T-helper 17 cell (primary cell): ENCODE measurements around the gene CXCL17. TPM values are rescaled to one million over a fixed set of nuclear protein-coding genes. Genes with fewer than 3 reads are reported as not detected.

Experiments
- ATAC-seq: fragments of 150-1000 bp; cut with Tn5 transposase; 2 replicates; pipeline ENCODE4 v1.10.0; 2021; ENCODE audit warnings: mild to moderate bottlenecking, moderate library complexity
- DNase-seq, 3 donors: peaks; one replicate each; pipeline versions ENCODE4 v3.0.0 to v3.0.0-alpha.2; 2020 to 2021
- H3K9me3 ChIP-seq: one replicate; pipeline ENCODE4 v1.7.0; 2013; ENCODE audit warnings: low read length, mild to moderate bottlenecking; ENCODE audit not compliant: control insufficient read depth, poor library complexity, severe bottlenecking
- H3K27ac Mint-ChIP-seq: one replicate; pipeline ENCODE4 v1.8.0; 2022; ENCODE audit warnings: mild to moderate bottlenecking, moderate library complexity, mixed read lengths
- H3K27me3 Mint-ChIP-seq: one replicate; pipeline ENCODE4 v1.8.0; 2022; ENCODE audit warnings: mixed read lengths
- H3K36me3 Mint-ChIP-seq: one replicate; pipeline ENCODE4 v1.8.0; 2022; ENCODE audit warnings: low read depth, mixed read lengths
- H3K4me1 Mint-ChIP-seq: one replicate; pipeline ENCODE4 v1.8.0; 2022; ENCODE audit warnings: mild to moderate bottlenecking, mixed read lengths
- H3K4me3 Mint-ChIP-seq: one replicate; pipeline ENCODE4 v1.8.0; 2022; ENCODE audit warnings: mild to moderate bottlenecking, moderate library complexity, mixed read lengths
- total RNA-seq, 4 donors: library from RNA in 2 of 4; stranded (reverse) in 2 of 4; gene quantifications; one replicate each; pipeline ENCODE4 v1.2.3 and lab custom pipeline; 2022 to 2026

The CXCL17 gene
- total RNA-seq, 2 donors from 2014 or later = not detected

- Mint-ChIP-seq H3K27me3 (no peaks in the 10 kb centered on the region), H3K4me1 (peaks cover 36% of the 10 kb centered on the region), H3K36me3 (peaks cover 4% of the 10 kb centered on the region), H3K27ac (peak overlapping the region; percentile 98), H3K4me3 (peak overlapping the region; percentile 95)
- no peaks in the 10 kb centered on the region for H3K9me3 ChIP-seq
- peak; percentile 93 for ATAC-seq
- DNase-seq = peak; percentile 72 to 87 (median 81)
Measured at GRCh38 chr19:42396381-42397262, 46.1 kb downstream of the CXCL17 start.

DNA sequence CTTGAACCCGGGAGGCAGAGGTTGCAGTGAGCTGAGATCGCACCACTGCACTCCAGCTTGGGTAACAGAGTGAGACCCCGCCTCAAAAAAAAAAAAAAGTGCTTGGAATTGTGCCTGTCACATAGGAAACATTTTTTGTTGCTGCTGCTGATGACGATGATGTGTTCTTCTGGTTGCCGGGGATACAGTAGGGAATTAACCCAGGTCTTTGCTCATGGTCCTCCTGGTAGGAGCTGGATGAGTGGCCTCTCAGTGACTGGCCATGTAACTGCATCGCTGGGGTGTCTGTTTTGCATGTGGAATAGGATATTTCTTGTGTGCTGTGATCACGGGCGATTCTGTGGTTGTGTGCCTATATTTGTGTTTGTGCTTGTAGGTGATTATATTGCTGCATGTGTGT lies 48.0 kb downstream of the CXCL17 start:
- peaks cover 16% of the 10 kb centered on the region for H3K27me3 Mint-ChIP-seq
- H3K27ac Mint-ChIP-seq = no peak overlapping the region
- H3K9me3 ChIP-seq = no peaks in the 10 kb centered on the region
- DNase-seq (no peak), ATAC-seq (no peak)
- H3K4me3 Mint-ChIP-seq = no peak overlapping the region
- H3K36me3 Mint-ChIP-seq = peaks cover 9% of the 10 kb centered on the region
- peaks cover 31% of the 10 kb centered on the region for H3K4me1 Mint-ChIP-seq

- H3K4me1 Mint-ChIP-seq = peaks cover 21% of the 10 kb centered on the region
- ATAC-seq = no peak
- no peak overlapping the region for H3K27ac Mint-ChIP-seq
- H3K4me3 Mint-ChIP-seq = no peak overlapping the region
- H3K36me3 Mint-ChIP-seq = peaks cover 11% of the 10 kb centered on the region
- DNase-seq = no peak
- no peaks in the 10 kb centered on the region for H3K9me3 ChIP-seq
- peaks cover 22% of the 10 kb centered on the region for H3K27me3 Mint-ChIP-seq
Measured at GRCh38 chr19:42392165-42392564, 50.6 kb downstream of the CXCL17 start.

DNA sequence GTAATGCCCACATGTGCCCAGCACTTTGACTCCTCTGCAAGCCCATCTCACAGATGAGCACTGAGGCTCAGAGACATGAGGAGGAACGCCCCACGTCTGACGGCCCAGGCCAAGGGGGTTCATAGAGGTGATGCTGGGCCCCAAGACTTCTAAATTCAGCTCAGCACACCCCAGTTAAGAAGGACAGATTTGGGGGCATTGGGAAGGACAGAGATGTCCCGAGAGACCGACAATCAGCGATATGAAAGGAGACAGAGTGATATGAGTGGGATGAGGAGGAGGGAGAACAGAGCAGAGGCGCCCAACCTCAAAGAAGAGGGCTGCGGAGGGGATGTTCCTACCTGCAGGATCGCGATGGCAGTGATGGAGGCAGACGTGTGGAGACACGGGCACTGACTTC lies 52.8 kb downstream of the CXCL17 start, which contains the start of gene CNFN:
CNFN (minus strand) TSS at position 399 of the 400 bp plus-strand sequence. CDS start 1,260 bp downstream, outside the sequence.
- Mint-ChIP-seq H3K27me3 (peaks cover 28% of the 10 kb centered on the region), H3K4me1 (peaks cover 15% of the 10 kb centered on the region), H3K36me3 (peaks cover 11% of the 10 kb centered on the region), H3K27ac (no peak within 1 kb of the TSS), H3K4me3 (peak within 1 kb of the TSS; percentile 55)
- H3K9me3 ChIP-seq = no peaks in the 10 kb centered on the region
- ATAC-seq (no peak), DNase-seq (no peak)

GRCh38 chr19:42388851-42389489 lies 53.8 kb downstream of the CXCL17 start:
- H3K27ac Mint-ChIP-seq = no peak overlapping the region

GRCh38 chr19:42386974-42387707 lies 55.6 kb downstream of the CXCL17 start:
- Mint-ChIP-seq H3K27me3 (peaks cover 40% of the 10 kb centered on the region), H3K36me3 (peaks cover 17% of the 10 kb centered on the region), H3K4me1 (peaks cover 14% of the 10 kb centered on the region), H3K27ac (peak overlapping the region; percentile 56), H3K4me3 (peak overlapping the region; percentile 67)
- ATAC-seq = peak; percentile 95
- DNase-seq = peak; percentile 52 to 59 (median 55)
- H3K9me3 ChIP-seq = no peaks in the 10 kb centered on the region

More at GRCh38 chr19:42388851-42389489, 53.8 kb downstream of the CXCL17 start:
- peaks cover 14% of the 10 kb centered on the region for H3K4me1 Mint-ChIP-seq
- H3K27me3 Mint-ChIP-seq = peaks cover 28% of the 10 kb centered on the region
- no peaks in the 10 kb centered on the region for H3K9me3 ChIP-seq
- peaks cover 11% of the 10 kb centered on the region for H3K36me3 Mint-ChIP-seq
- DNase-seq (no peak), ATAC-seq (no peak)
- H3K4me3 Mint-ChIP-seq = no peak overlapping the region

- peaks cover 3% of the 10 kb centered on the region for H3K4me1 Mint-ChIP-seq
- no peak for DNase-seq
- H3K36me3 Mint-ChIP-seq = peaks cover 5% of the 10 kb centered on the region
- peaks cover 27% of the 10 kb centered on the region for H3K27me3 Mint-ChIP-seq
- H3K4me3 Mint-ChIP-seq = no peak overlapping the region
- H3K9me3 ChIP-seq = no peaks in the 10 kb centered on the region
- H3K27ac Mint-ChIP-seq = no peak overlapping the region
- ATAC-seq = no peak
Measured at GRCh38 chr19:42380155-42380554, 62.6 kb downstream of the CXCL17 start.

Other genes starting within 250 kb of the CXCL17 start
- 10 to 100 TPM; 72.1 to 89.9 TPM for gene DEDD2, start 225.3 kb downstream of the CXCL17 start, total RNA-seq
- 1 to 10 TPM; 6.7 to 7.5 TPM for gene ZNF526, start 222.6 kb downstream of the CXCL17 start, total RNA-seq
- 10 to 100 TPM; 27.7 to 28.1 TPM for gene GSK3A, start 200.3 kb downstream of the CXCL17 start, total RNA-seq
- gene ERF, start 187.8 kb downstream of the CXCL17 start, total RNA-seq = 10 to 100 TPM; 75.8 to 82.1 TPM
- gene CIC, start 173.7 kb downstream of the CXCL17 start, total RNA-seq = 100 to 1,000 TPM; 112 to 125 TPM
- under 1 TPM in 1 of 2 donors, not detected in 1; 0.50 TPM for gene PRR19, start 140.8 kb downstream of the CXCL17 start, total RNA-seq
- 10 to 100 TPM; 16.0 to 17.7 TPM for gene PAFAH1B3, start 140.3 kb downstream of the CXCL17 start, total RNA-seq
- not detected for gene TMEM145, start 129.6 kb downstream of the CXCL17 start, total RNA-seq
- gene MEGF8, start 117.3 kb downstream of the CXCL17 start, total RNA-seq = 1 to 10 TPM; 4.6 to 6.1 TPM
- not detected for gene CNFN, start 52.6 kb downstream of the CXCL17 start, total RNA-seq
- 10 to 100 TPM; 14.5 to 16.9 TPM for gene LIPE, start 15.6 kb downstream of the CXCL17 start, total RNA-seq
- gene CEACAM1, start 85.5 kb upstream of the CXCL17 start, total RNA-seq = 10 to 100 TPM in 1 of 2 donors, 1 to 10 TPM in 1; 5.6 to 10.0 TPM
- not detected for gene CEACAM8, start 152.0 kb upstream of the CXCL17 start, total RNA-seq